ENCODE results near the gene ARL2BP.
"Not testable (repeated sequence)": the region's sequence is repeated elsewhere in the genome, so short reads cannot be mapped to it uniquely, and the experiment has no call there.

The ARL2BP gene

DNA sequence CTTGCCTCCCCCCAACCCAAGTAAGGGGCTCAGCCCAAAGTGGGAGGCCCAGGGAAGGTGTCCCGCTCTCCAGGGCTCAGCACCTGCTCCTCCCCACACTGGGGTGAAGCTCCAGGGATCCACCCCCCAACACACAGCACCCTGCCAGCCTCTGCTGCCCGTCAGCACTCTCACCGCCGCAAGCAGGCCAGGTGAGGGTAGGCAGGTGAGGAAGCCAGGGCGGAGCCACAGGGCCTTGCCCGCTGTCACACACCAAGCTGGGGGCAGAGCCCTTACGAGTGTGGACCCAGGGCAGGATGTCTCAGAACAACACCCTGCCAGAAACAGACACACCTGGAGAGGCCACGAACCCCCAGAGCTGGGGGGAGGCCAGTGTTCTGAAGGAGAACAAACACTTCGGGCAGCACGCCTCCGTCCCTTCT is 19.9 kb downstream of the ARL2BP start:
- no peak for DNase-seq

DNA sequence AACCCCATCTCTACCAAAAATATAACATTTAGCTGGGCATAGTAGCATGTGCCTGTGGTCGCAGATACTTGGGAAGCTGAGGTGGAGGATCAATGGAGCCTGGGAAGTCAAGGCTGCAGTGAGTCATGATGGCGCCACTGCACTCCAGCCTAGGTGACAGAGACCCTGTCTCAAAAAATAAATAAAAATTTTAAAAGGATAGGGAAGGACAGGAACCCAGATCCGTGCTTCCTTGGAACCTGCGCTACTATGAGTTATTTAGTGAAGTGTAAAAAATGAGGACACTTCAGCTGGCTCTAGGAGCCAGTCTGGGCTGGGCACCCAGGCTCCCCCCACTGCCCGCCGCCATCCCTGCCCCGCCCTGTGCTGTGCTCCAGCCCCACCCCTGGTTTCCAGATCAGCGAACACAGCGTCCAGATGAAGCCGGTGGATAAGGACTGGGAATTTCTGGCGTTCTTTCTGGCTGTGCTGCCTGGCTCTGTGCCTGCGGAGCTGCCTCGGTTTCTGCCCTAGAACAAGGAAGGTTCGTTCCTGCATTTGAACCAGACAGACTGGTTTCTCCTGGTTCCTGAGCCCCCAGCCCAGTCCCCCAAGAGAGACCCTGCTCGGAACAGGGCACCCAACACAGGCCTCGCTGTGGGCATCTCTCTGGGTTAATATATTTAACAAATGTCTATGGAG is 20.9 kb downstream of the ARL2BP start:
- DNase-seq: no peak

DNA sequence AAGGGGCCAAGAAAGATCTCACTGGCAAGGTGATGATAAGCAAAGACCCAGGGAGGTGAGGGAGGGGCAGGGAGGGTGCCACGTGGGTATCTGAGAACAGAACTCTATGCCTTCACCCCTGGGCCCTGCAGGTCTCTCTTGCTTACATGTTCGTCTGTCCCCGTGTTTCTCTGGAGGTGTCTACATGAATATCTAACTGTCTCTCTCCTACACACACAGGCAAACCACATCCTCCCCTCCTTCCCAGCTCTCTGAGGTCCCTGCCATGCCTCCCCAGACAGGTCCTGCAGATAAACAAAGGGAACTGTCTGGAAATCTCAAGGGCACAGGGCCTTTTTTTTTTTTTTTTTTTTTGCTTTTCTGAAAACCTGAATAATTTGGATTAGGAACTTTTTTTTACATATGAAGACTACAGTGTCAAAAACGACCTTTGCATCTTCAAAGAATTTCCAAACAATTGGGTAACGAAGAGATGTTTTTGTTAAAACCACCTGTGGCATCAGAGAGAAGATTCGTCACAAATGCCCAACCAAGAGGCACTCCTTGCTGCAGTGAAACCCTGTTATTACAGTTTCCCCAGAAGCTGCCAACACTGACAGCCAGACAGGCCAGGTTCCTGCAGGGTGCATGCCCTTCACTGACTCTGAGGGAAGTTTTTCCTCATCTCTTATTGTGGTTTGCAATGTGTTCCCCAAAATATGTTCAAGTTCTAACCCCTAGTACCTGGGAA is 21.6 kb downstream of the ARL2BP start:
- DNase-seq: no peak

DNA sequence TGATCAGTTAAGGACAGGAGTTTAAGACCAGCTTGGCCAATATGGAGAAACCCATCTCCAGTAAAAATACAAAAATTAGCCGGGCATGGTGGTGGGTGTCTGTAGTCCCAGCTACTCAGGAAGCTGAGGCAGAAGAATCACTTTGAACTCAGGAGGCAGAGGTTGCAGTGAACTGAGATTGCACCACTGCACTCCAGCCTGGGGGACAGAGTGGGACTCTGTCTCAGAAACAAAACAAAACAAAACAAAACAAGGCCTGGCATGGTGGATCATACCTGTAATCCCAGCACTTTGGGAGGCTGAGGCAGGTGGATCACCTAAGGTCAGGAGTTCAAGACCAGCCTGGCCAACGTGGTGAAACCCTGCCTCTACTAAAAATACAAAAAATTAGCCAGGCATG is 22.3 kb downstream of the ARL2BP start:
- DNase-seq: not testable (repeated sequence)

DNA sequence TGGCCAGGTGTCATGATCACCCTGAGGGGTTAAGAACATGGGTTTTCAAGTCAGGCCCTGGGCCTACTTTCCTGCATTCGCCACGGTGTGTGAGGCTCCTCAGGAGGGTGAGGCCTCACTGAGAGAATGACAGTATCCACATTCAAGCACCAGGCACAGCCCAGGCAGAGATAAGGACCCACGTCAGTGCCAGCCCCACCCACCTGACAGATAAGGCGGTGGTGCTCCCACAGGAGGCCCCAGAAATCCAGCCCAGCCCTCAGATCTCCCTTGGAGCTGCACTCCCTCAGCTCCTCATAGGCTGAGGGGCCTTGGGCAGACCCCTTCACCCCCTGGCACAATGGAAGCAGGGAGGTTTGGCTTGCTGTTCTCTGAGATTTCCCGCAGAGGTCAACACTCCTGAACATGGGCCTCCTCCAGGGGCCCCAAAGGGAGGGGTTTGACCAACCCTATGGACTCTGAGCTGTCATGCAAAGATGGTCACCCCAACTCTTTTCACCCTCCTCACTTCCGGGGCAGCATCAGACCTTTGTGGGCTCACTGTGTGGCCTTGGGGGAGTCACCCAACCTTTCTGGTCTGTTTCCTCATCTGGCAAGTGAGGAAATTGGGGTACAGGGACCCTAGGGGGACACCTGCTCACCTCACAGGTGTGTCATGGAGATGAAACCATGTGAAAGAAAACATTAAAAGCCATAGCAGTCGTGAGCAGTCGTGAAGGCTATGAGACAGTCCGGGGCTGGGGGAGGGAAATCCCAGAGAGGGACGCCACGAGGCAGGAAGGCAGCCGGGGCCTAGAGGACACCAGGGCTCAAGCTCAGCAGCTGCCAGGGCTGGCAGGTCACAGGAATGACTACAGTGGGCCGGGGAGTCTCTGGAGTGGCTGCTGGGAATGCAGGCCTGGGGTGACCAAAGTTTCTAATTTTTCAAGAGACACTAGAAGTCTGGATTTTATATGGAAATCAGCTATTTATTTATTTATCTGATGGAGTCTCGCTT is 24.0 kb downstream of the ARL2BP start:
- DNase-seq: no peak

DNA sequence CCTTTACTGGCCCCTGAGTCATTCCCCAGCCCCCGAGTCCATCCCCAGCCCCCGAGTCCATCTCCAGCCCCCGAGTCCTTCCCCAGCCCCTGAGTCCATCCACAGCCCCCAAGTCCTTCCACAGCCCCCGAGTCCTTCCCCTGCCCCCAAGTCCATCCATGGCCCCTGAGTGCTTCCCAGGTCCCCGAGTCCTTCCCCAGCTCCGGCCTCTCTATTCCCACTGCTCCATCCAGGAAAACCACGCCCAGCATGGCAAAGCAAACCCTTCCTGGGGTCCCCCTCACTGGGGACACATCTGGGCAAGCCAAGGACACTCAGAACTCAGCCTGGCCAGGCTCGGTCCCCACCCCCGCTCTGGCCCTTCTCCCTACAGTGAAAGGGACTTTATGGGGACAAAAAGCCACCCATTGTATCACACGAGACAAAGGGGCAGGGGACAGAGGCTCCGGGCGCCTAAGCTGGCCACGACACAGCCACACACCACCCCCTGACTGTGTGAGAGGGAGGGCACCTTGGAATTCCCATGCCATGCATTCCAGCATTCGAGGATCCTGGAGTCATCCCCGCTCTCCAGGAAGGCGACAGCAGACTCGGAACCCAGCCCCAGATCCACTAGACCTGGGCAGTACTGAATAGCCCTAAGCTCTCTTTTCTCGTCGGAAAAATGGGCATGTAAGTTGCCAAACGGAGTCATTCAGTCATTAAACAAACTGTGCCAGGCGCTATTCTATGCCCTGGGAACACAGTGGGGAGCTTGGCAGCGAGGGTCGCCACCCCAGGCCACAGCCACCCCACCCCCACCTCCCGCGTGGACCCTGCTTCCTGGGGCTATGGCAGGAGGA is 25.4 kb downstream of the ARL2BP start:
- no peak for DNase-seq

DNA sequence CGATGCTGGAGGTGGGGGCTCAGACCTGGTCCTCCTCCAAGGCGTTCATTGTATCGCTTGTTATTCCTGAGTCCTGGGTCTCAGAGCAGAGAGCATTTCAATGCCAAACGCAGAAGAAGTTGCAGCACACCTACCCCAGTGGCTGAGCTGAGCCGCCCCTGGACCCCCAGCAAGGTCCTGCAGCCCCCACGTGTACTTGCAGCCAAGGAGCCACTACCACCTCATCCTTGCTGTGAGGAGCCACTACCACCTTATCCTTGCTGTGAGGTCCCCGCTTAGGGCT is 25.9 kb downstream of the ARL2BP start:
- DNase-seq: no peak

DNA sequence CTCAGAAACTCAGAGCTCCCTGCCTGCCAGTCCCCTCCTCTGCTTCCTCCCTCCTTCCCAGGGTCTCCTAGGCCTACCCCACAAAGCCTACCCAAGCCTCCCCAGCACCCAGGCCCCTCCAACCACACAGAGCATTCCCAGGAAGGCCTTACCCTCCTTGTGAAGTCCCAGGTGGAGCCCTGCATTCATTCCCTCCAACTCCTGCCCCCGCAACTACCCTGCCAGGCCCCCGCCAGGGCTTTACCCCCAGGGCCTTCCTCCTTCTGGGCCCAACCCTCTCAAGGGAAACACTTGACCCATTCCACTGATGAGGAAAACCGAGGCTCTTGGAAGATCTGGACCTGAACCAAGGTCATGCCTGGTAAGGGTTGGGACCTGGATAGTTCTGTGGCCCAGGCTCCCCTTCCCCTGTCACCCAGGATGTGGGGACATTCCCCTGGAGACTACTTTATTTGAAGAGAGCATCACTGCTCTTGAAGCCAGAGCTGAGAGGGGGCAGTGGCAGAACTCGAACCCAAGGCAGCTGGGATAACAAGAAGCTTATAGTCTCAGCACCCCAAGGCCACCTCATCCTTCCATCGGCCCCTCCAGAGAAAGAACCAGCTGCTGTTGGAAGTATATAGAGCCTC is 26.9 kb downstream of the ARL2BP start:
- DNase-seq: no peak

DNA sequence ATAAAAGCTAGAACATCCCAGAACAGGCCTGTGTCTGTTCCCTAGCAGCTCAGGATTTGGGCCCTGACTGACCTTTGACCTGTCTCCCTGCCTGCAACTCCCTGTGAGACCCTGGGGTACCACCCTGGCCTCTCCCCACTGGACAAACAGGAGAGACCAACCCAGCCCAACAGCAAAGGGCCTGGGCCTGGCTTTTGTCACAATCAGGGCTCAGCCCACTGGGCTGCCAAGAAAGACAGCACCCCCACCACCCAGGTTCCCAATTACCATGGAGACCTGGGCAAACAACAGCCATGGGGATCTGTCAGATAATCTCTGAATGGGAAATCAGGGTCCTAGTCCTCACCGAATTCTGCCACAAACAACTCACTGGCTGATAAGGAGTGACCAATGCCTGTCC is 28.3 kb downstream of the ARL2BP start:
- no peak for DNase-seq

DNA sequence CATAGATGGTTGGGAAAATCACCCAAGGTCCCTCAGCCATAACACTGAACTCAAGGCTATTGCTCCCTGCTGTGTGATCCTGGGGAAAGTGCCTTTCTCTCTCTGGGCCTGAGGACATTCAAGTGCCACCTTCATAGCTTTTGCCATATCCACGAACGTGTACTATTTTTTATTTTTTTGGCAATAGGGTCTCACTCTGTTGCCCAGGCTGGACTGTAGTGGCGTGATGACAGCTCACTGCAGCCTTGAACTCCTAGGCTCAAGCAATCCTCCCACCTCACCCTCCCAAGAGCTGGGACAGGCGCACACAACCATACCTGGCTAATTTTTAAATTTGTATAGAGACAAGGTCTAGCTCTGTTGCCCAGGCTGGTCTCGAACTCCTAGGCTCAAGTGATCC is 28.8 kb downstream of the ARL2BP start:
- DNase-seq: no peak

DNA sequence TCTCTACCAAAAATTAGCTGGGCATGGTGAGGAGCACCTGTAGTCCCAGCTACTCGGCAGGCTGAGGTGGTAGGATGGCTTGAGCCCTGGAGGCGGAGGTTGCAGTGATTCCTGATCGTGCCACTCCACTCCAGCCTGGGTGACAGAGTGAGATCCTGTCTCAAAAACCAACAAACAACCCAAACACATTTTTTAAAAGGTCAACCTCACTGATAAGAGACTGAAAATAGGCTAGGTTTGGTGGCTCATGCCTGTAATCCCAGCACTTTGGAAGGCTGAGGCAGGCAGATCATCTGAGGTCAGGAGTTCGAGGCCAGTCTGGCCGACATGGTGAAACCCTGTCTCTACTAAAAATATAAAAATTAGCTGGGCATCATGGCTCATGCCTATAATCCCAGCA is 30.9 kb downstream of the ARL2BP start:
- DNase-seq: not testable (repeated sequence)

DNA sequence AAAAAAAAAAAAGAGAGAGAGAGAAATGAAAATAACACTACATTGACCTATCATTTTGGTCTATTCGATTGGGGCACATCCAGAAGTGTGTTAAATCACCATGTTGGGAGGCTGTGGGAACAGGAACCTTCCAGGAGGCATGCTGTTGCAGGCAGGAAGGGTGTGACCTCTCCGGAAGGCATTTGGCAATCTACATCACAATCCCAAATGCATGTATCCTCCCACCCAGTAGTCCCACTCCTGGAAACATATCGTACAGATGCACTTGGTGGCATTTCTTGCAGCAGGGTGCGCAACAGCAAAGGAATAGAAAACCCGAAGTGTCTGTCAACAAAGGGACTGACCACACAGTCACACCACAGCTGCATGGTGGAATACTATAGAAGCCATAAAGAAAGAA is 31.5 kb downstream of the ARL2BP start:
- no peak for DNase-seq

DNA sequence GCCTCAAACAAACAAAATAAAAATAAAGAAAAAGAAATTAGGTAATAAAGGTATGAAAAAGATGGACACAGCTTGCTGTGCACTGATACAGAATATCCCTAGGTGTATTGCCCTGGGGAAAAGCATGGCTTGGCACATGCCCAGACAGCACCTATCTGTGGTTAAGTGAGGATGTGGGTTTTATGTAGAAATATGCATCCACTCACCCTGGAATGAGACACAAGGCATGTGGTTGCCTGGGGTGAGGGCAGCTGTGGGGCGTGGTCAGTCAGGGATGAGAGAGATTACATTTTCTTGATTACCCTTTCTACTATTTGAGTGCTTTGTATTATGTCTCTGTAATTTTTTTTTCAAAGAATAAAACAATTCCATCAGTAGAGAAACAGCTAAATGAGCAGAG is 32.5 kb downstream of the ARL2BP start:
- no peak for DNase-seq

DNA sequence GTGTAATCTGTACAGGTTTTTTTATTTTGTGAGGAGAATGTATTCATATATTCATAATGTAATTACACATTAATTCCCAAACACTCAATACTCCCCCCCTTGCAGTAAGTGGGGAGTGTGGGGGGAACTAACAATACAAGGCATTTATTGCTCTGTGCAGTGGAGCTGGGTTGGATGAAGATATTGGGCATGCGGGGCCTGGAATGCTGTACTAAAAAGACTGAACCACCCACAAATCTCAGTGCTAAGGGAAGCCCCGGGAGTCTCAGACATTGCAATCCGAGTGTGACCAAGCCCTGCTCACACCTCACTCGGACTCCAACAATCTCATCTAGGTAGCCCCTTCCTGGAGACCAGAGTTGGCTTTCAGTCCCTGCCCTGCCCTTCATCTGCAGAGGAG is 33.4 kb downstream of the ARL2BP start:
- DNase-seq: no peak

DNA sequence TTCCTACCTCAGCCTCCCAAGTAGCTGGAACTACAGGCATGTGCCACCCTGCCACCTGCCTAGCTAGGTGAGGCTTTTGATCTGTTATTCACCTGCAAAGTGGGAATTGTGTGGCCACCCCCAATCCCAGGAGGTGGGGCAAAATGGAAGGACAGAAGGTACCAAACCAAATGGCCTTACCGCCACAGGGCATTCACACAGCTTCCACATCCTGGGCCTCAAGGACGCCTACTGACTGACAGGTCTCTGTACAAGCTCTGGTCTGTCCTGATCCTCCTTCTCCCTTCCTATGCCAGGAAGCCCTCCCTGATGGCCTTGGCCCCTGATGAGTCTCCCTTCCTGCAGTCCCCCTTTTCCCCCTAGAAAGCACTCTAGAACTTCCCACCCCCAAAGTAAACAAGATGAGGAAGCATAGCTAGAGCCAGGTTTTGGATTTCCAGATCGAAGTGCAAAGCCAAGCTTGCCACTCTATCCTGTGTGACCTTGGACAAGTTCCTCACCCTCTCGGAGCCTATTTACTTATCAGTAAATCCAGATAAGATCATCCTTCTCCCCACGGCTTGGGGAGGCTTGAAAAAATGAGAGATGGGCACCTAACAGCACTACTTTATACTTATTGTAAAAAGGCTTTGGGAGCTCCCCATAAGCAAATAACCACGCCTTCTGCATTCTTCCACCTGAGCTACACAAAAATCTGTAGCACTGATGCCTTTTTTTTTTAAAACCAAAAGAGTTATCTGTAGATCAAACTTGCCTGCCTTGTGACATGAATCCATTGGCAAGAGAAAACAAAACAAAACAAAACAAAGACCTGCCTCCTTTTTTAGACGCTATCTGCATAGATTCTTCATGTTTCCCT is 35.0 kb downstream of the ARL2BP start:
- DNase-seq: no peak

DNA sequence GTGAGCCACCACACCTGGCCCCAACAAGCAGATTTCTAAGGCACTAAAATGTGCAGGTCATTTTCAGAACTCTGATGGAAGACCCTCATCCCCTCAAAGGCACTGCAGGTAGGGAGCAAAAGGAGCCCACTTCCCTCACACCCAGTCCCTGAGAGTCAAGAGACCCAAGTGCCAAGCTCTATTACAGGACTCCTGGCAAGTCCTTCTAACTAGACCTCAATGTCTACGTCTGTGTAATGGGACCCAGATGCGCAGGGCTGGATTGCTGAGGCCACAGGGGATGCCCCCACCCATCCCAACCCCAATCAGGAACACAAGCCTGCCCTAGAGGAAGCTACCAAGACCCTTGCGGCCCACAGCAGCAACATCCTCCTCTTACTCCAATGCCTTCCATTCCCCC is 36.7 kb downstream of the ARL2BP start:
- no peak for DNase-seq

DNA sequence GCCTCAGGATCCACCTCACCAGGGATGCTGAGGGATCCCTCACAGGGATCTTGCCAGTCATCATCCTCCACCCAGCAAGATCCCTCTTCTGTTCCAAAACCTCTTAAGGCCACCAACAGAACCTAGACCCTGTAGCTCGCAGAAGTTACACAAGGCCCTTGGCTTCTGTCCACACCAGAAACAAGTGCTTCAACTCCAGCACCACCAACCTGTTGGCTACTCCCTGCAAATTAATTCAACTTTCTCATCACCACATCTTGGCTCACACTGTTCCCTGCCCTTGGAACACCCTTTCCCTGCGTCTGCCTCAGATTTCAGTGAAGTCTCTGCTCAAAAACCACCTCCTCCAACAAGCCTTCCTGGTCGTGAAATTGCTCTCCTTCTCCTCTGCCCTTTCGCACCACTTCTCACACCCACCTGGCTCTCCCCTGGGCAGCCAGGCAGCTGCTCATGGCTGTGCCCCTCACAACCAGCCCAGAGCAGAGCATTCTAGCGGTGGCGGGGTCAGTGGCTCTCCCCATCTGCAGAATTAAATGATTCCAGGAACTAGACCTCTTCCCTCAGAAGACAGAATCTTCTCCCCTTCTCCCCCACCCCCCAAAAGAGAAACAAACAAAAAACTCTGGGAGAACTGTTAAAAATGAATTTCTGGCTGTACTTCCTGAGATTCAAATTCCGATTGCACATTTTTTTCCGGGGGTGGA is 37.6 kb downstream of the ARL2BP start:
- no peak for DNase-seq

DNA sequence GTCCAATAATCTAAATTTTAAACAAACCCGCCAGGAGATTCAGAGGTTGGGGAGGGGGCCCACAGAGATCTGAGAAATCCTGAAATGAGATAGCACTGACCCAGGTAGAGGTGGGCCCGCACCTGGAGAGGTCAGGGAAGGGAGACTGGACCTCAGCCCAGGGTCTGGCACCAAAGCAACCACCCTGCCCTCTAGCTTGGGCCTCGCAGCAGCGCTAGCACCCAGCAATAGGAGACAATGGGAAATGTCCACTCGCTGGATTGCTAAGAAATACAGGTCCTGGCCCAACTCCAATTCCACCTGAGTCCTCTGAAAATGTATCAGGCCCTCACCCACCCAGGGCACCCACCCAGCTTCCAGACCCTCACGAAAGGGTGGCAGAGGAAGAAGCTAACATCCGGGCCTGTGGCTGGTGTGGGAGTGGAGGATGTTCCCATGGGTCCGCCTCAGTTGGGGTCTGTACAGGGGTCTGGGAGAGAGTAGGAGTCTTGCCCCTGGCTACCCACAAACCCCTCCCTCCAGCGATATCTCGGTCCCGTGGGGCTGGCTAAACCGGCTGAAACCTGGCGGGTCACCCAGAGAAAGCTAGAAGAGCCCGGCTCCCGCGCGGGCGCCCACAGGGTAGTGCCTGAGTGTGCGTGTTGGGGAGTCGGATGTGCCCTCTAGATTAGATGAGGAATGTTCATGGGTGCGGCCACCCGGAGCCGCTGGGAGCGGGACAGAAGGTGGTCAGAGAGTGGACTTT is 38.3 kb downstream of the ARL2BP start:
- no peak for DNase-seq

DNA sequence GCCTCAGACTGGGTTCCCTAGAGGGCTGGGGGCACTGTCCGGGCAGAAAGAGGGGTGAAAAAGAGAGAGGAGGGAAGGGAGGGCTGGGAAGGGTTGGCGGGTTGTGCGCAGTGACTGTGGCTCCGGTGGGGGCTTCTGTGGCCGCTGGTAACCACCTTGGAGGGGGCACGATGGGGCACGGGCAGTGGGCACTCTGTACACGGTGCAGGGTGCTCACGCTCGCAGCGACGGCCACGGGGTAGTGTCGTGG is 38.8 kb downstream of the ARL2BP start:
- DNase-seq: no peak
